H1 (cell line): ENCODE data around the gene BRPF3. TPM values are rescaled to one million over a fixed set of nuclear protein-coding genes. Genes with fewer than 3 reads are reported as not detected.

Experiments used
- CTCF ChIA-PET: fragments of 300-600 bp; sonication (Branson Sonifier 250); formaldehyde crosslinking; loops from one replicate; lab custom pipeline; 2021; ENCODE audit not compliant: partially characterized antibody; lab: Charles Lee
- POLR2A ChIA-PET: fragments of 300-600 bp; sonication (Branson Sonifier 250); formaldehyde crosslinking; loops from one replicate; lab custom pipeline; 2021; ENCODE audit warnings: inconsistent platforms; ENCODE audit not compliant: partially characterized antibody; lab: Charles Lee
- DNase-seq, 2 experiments: peaks; one replicate each; pipeline versions ENCODE4 v3.0.0 to v3.0.0-alpha.2; 2010 to 2022; ENCODE audit warnings: low spot score in 2 of 2, low read depth in 1 of 2, mixed read lengths in 1 of 2
- FAIRE-seq: peaks from 2 replicates; lab custom pipeline; 2011; peaks lifted over from hg19 to GRCh38; lab: Jason Lieb, UNC
- H2AFZ ChIP-seq: 2 replicates; pipeline ENCODE4 v1.8.1; 2012; ENCODE audit warnings: low read length, inconsistent platforms
- H2AK5ac ChIP-seq: 2 replicates; pipeline ENCODE4 v1.6.1; 2013; ENCODE audit warnings: low read depth, low read length
- H2BK120ac ChIP-seq: replicated peaks from 2 replicates; pipeline ENCODE3; 2013; ENCODE audit warnings: low read depth, low read length, inconsistent platforms
- H2BK12ac ChIP-seq: 2 replicates; pipeline ENCODE4 v1.6.1; 2013; ENCODE audit warnings: low read depth, low read length
- H2BK15ac ChIP-seq: 2 replicates; pipeline ENCODE4 v1.6.1; 2013; ENCODE audit warnings: low read length
- H2BK20ac ChIP-seq: 2 replicates; pipeline ENCODE4 v1.6.1; 2013; ENCODE audit warnings: low read length
- H2BK5ac ChIP-seq: 2 replicates; pipeline ENCODE4 v1.6.1; 2013; ENCODE audit warnings: low read depth, low read length
- H3K14ac ChIP-seq: 2 replicates; pipeline ENCODE4 v1.6.1; 2013; ENCODE audit warnings: inconsistent platforms; ENCODE audit not compliant: insufficient read length
- H3K18ac ChIP-seq: 2 replicates; pipeline ENCODE4 v1.6.1; 2013; ENCODE audit warnings: low read length; ENCODE audit errors: extremely low read depth
- H3K23ac ChIP-seq: 2 replicates; pipeline ENCODE4 v1.6.1; 2013; ENCODE audit warnings: inconsistent platforms; ENCODE audit not compliant: insufficient read length
- H3K23me2 ChIP-seq: 2 replicates; pipeline ENCODE4 v1.6.1; 2013; ENCODE audit warnings: low read depth, low read length
- H3K27ac ChIP-seq: 2 replicates; pipeline ENCODE4 v1.6.1; 2011; ENCODE audit warnings: low read depth, low read length, inconsistent platforms
- H3K27me3 ChIP-seq, 4 experiments: replicated peaks in 1 of 4; 1 replicate in 1 of 4; 2 replicates in 3 of 4; pipeline versions ENCODE4 v1.6.1 to v1.8.1; 2011 to 2013; ENCODE audit warnings: low read length in 3 of 4, mild to moderate bottlenecking in 3 of 4, inconsistent platforms in 2 of 4, mixed read lengths in 2 of 4, moderate library complexity in 1 of 4; ENCODE audit not compliant: control insufficient read depth in 3 of 4, insufficient read depth in 3 of 4; ENCODE audit errors: extremely low read depth in 1 of 4
- H3K36me3 ChIP-seq, 4 experiments: 2 replicates each; pipeline versions ENCODE4 v1.6.1 to v1.8.1; 2011 to 2013; ENCODE audit warnings: mild to moderate bottlenecking in 4 of 4, low read length in 3 of 4, moderate library complexity in 2 of 4, control low read depth in 1 of 4, inconsistent platforms in 1 of 4; ENCODE audit not compliant: insufficient read depth in 4 of 4, control insufficient read depth in 2 of 4
- H3K4ac ChIP-seq: replicated peaks from 2 replicates; pipeline ENCODE3; 2013; ENCODE audit warnings: low read length, low read depth, mixed read lengths, inconsistent platforms; ENCODE audit not compliant: insufficient read length
- H3K4me1 ChIP-seq, 4 experiments: replicated peaks in 1 of 4; 1 replicate in 1 of 4; 2 replicates in 3 of 4; pipeline versions ENCODE4 v1.6.1 to v1.8.1; 2011 to 2013; ENCODE audit warnings: low read length in 3 of 4, inconsistent platforms in 2 of 4, mixed read lengths in 1 of 4; ENCODE audit not compliant: insufficient read depth in 4 of 4, control insufficient read depth in 3 of 4
- H3K4me2 ChIP-seq, 2 experiments: 2 replicates each; pipeline versions ENCODE4 v1.6.1 to v1.8.1; 2011 to 2013; ENCODE audit warnings: low read depth in 2 of 2, low read length in 2 of 2, control low read depth in 1 of 2, inconsistent platforms in 1 of 2, mild to moderate bottlenecking in 1 of 2; ENCODE audit not compliant: insufficient read depth in 1 of 2
- H3K4me3 ChIP-seq, 4 experiments: fragments of 200-600, 300-600 bp in 1 of 4; sonication (generic), shearing (Covaris generic), sonication (Bioruptor Twin) in 1 of 4; 2 replicates each; pipeline versions ENCODE4 v1.5.1 to v1.8.1; 2011 to 2016; ENCODE audit warnings: low read length in 4 of 4, low read depth in 3 of 4, control low read depth in 2 of 4, inconsistent platforms in 2 of 4, mild to moderate bottlenecking in 2 of 4, mixed read lengths in 1 of 4, moderate library complexity in 1 of 4; ENCODE audit not compliant: insufficient read depth in 2 of 4; ENCODE audit errors: extremely low read depth in 1 of 4
- H3K56ac ChIP-seq: replicated peaks from 2 replicates; pipeline ENCODE3; 2013; ENCODE audit warnings: low read depth, mild to moderate bottlenecking, mixed read lengths, low read length, inconsistent platforms; ENCODE audit not compliant: insufficient read length
- H3K79me1 ChIP-seq: 2 replicates; pipeline ENCODE4 v1.6.1; 2013; ENCODE audit warnings: low read depth, low read length, control low read depth
- H3K79me2 ChIP-seq, 2 experiments: 2 replicates each; pipeline versions ENCODE4 v1.6.1 to v1.8.1; 2012 to 2013; ENCODE audit warnings: low read length in 2 of 2, mild to moderate bottlenecking in 2 of 2, inconsistent platforms in 1 of 2; ENCODE audit not compliant: insufficient read depth in 2 of 2, control insufficient read depth in 1 of 2
- H3K9ac ChIP-seq, 4 experiments: replicated peaks in 1 of 4; 1 replicate in 1 of 4; 2 replicates in 3 of 4; pipeline versions ENCODE4 v1.6.1 to v1.8.1; 2011 to 2013; ENCODE audit warnings: low read depth in 3 of 4, low read length in 3 of 4, control low read depth in 2 of 4, mild to moderate bottlenecking in 2 of 4, moderate library complexity in 2 of 4, inconsistent platforms in 1 of 4; ENCODE audit errors: extremely low read depth in 1 of 4
- H3K9me3 ChIP-seq, 2 experiments: 2 replicates each; pipeline versions ENCODE4 v1.6.1 to v1.8.1; 2012 to 2013; ENCODE audit warnings: mild to moderate bottlenecking in 2 of 2, moderate library complexity in 2 of 2, control low read depth in 1 of 2, inconsistent platforms in 1 of 2, low read depth in 1 of 2, low read length in 1 of 2, mixed read lengths in 1 of 2; ENCODE audit not compliant: insufficient read depth in 2 of 2
- H4K20me1 ChIP-seq, 2 experiments: replicated peaks in 1 of 2; 2 replicates each; pipeline versions ENCODE3 to v1.8.1; 2011 to 2013; ENCODE audit warnings: inconsistent platforms in 2 of 2, low read length in 2 of 2, mild to moderate bottlenecking in 1 of 2; ENCODE audit not compliant: insufficient read depth in 2 of 2, control insufficient read depth in 1 of 2
- H4K5ac ChIP-seq: 2 replicates; pipeline ENCODE4 v1.6.1; 2013; ENCODE audit warnings: low read length, low read depth, mixed read lengths, inconsistent platforms; ENCODE audit not compliant: insufficient read length
- H4K8ac ChIP-seq: 2 replicates; pipeline ENCODE4 v1.8.0; 2013; ENCODE audit warnings: mild to moderate bottlenecking, moderate library complexity, low read length, inconsistent platforms; ENCODE audit not compliant: insufficient read depth; ENCODE audit errors: extremely low read depth
- H4K91ac ChIP-seq: replicated peaks from 2 replicates; pipeline ENCODE3; 2013; ENCODE audit warnings: low read length, mixed read lengths, inconsistent platforms; ENCODE audit not compliant: insufficient read length
- ATF3 ChIP-seq: IDR thresholded peaks from 2 replicates; pipeline ENCODE4 v1.6.1; 2011; ENCODE audit warnings: low read depth, mild to moderate bottlenecking, low read length; ENCODE audit not compliant: insufficient read depth
- CTCF ChIP-seq, 3 experiments: IDR thresholded peaks; 1 replicate in 2 of 3; 2 replicates in 1 of 3; pipeline versions ENCODE4 v1.5.1 to v1.6.1; 2011; ENCODE audit warnings: low read length in 3 of 3, mild to moderate bottlenecking in 3 of 3, inconsistent platforms in 2 of 3, low read depth in 1 of 3, moderate library complexity in 1 of 3; ENCODE audit not compliant: insufficient read depth in 1 of 3; ENCODE audit errors: control extremely low read depth in 1 of 3
- FOSL1 ChIP-seq: IDR thresholded peaks from 2 replicates; pipeline ENCODE4 v1.6.1; 2011; ENCODE audit warnings: mild to moderate bottlenecking, low read depth, low read length, moderate library complexity; ENCODE audit not compliant: insufficient read depth
- RFX5 ChIP-seq: IDR thresholded peaks from 2 replicates; pipeline ENCODE4 v1.6.1; 2011; ENCODE audit warnings: low read depth, low read length, improper control_type of control experiment, borderline replicate concordance
- TAF1 ChIP-seq: IDR thresholded peaks from 2 replicates; pipeline ENCODE4 v1.6.1; 2011; ENCODE audit warnings: mild to moderate bottlenecking, low read depth, low read length
- WGBS, 2 experiments: shearing (Covaris generic) in 1 of 2; methylation state at CpG; one replicate each; pipeline versions ENCODE4 v1.1.6 to v1.1.7; 2013 to 2015; ENCODE audit warnings: low lambda C conversion rate in 2 of 2, mixed read lengths in 2 of 2, inconsistent platforms in 1 of 2, low coverage in 1 of 2, missing lambda C conversion rate in 1 of 2; ENCODE audit not compliant: insufficient replicate concordance in 2 of 2, insufficient coverage in 1 of 2, insufficient read length in 1 of 2; ENCODE audit errors: extremely low coverage in 1 of 2, missing lambda C conversion rate in 1 of 2; 5-methylcytosine and 5-hydroxymethylcytosine counted together
- long read RNA-seq, 2 experiments: library from RNA in 1 of 2; library from capped mRNA in 1 of 2; stranded (forward); transcript quantifications; one replicate each; pipeline ENCODE4 v2.0.0, GENCODE V29; 2021; ENCODE audit warnings: inconsistent platforms in 1 of 2
- polyA minus RNA-seq, 3 experiments: library from RNA; depleted of rRNA, polyadenylated mRNA; stranded (reverse); fragments of >200 nt; gene quantifications; 1 replicate in 2 of 3; 2 replicates in 1 of 3; pipeline ENCODE4 v1.2.3, GENCODE V29; 2011
- polyA plus RNA-seq, 7 experiments: library from polyadenylated mRNA; depleted of rRNA in 3 of 7; stranded (reverse) in 5 of 7; unstranded in 2 of 7; fragments of >200 nt in 5 of 7; fragments of 200-250 nt in 2 of 7; gene quantifications; 1 replicate in 5 of 7; 2 replicates in 1 of 7; 4 replicates in 1 of 7; pipeline versions ENCODE4 v1.2.1 to v1.2.3, GENCODE V29; 2011 to 2013; ENCODE audit warnings: missing spikeins in 2 of 7, mixed read lengths in 2 of 7
- total RNA-seq: library from RNA; stranded (reverse); fragmentation: NEBNext Ultra II Directional; extraction: Animal tissue kit (Norgen Biotek cat#: 25700); gene quantifications from 2 replicates; pipeline ENCODE4 v1.2.1, GENCODE V29; 2021

BRPF3 gene
- 37.5 and 42.3 TPM in 2 replicates for total RNA-seq
- 26.0 and 39.2 TPM in 2 replicates for polyA plus RNA-seq (2011; rRNA removed)
- polyA plus RNA-seq (2011; cell fraction: cytosol; rRNA removed), result 18.3 TPM
- polyA plus RNA-seq (2011; cell fraction: nucleus; rRNA removed), result 31.7 TPM
- 24.6 to 28.5 TPM (median 25.4 TPM) in 4 replicates for polyA plus RNA-seq (2012, experiment 1 of 2)
- polyA plus RNA-seq (2012, experiment 2 of 2), result 21.4 TPM
- polyA plus RNA-seq (2013, experiment 1 of 2), result 21.0 TPM
- polyA plus RNA-seq (2013, experiment 2 of 2), result 18.9 TPM
- 27.2 and 32.5 TPM in 2 replicates for polyA minus RNA-seq (2011; rRNA and poly(A)+ RNA removed)
- 13.1 TPM for polyA minus RNA-seq (2011; cell fraction: cytosol; rRNA and poly(A)+ RNA removed)
- polyA minus RNA-seq (2011; cell fraction: nucleus; rRNA and poly(A)+ RNA removed), result 37.1 TPM
- long read RNA-seq, experiment 1, partial matches to known transcripts, result 29 of 34 reads
- long read RNA-seq, experiment 1, other reads (novel, unspliced or antisense), result 4 of 34 reads
- long read RNA-seq, experiment 2, partial matches to known transcripts, result 0 of 1 reads
- long read RNA-seq, experiment 2, other reads (novel, unspliced or antisense), result 1 of 1 reads

DNA sequence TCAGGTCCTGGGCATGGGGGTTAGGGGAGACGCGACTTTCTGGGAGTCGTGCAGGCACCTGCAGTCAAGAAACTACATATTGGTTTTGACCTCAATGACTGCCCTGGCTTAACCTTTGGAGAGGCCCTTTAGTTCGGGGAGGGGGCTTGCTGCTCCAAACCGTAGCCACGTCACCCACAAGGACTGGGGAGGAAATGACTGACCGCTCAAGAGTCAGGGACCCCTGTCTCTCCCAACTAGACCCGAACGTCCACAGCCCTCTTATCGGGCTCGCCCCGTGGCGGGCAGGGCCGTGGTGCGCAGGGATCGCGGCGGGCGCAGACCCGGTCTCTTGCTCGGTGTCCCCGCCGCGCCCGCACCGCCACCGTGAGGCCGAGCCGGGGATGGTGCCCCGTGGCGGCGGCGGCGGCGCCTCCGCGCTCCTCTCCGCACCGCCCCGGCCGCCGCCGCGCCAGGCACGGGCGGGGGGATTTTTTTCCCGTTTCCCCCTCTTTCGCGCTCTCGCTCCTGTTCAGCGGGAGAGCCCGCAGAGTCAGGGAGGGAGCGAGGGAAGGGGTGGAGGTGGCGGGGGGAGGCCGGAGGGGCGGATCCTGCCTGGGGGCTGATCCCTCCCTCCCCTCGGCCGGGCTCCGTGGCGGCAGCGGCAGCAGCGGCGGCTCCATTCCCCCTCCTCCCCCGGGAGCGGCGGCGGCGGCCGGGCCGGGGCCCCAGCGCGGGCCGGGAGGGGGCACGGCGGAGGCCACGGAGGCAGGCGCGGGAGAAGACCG lies at the start of gene BRPF3:
Gene BRPF3, plus strand, starts transcription at position 632 of the 767 bp plus-strand sequence. CDS start 3,579 bp downstream, outside the sequence.
- Histone ChIP-seq H2AK5ac (no peak within 1 kb of the TSS), H2BK12ac (peak within 1 kb of the TSS; percentile 21; the same call in 1 of the 2 replicates), H3K4me3 (peak within 1 kb of the TSS; percentile 68 to 91 (median 86)), H2BK5ac (peak within 1 kb of the TSS; percentile 72), H3K4me1 (peaks cover 0 to 6% (median 1%) of the 10 kb centered on the region in 4 experiments; a peak in 4 of 7 replicates), H3K23me2 (peaks cover 6% of the 10 kb centered on the region; the same call in 1 of the 2 replicates), H3K23ac (no peak within 1 kb of the TSS), H2AFZ (peak within 1 kb of the TSS; percentile 93), H3K4me2 (peak within 1 kb of the TSS; percentile 91 to 99), H3K18ac (peak within 1 kb of the TSS; percentile 88), H4K91ac (peak within 1 kb of the TSS; percentile 75), H3K56ac (peak within 1 kb of the TSS; percentile 88), H4K5ac (peak within 1 kb of the TSS; percentile 93), H3K14ac (no peak within 1 kb of the TSS), H4K8ac (peak within 1 kb of the TSS; percentile 95), H3K9ac (peak within 1 kb of the TSS; percentile 76 to 99 (median 87)), H3K36me3 (peaks cover 9 to 13% (median 10%) of the 10 kb centered on the region in 4 experiments), H4K20me1 (peaks cover 0 to 8% of the 10 kb centered on the region in 2 experiments), H3K79me2 (peaks cover 0 to 38% of the 10 kb centered on the region in 2 experiments; a peak in 3 of 4 replicates), H3K27me3 (no peaks in the 10 kb centered on the region), H3K79me1 (peaks cover 17% of the 10 kb centered on the region), H3K4ac (no peak within 1 kb of the TSS), H3K9me3 (no peaks in the 10 kb centered on the region), H2BK120ac (no peak within 1 kb of the TSS), H3K27ac (peak within 1 kb of the TSS; percentile 86), H2BK15ac (no peak within 1 kb of the TSS), H2BK20ac (no peak within 1 kb of the TSS)
- CTCF ChIA-PET, result interaction anchor here (1.0 to 1.8 kb wide), 2 partner anchors 57 kb away, joined by 4 to 16 read pairs; no protein-coding TSS in a partner anchor
- FAIRE-seq (no peak), DNase-seq (peak in 1 of 2 experiments; percentile 85)
- 3% methylated on average over 37 of the region's 79 CpGs; no CpG with 5 or more reads in 1 of the 2 experiments for WGBS, 2 experiments
- POLR2A ChIA-PET, result interaction anchor here (1.1 to 1.5 kb wide), 3 partner anchors 75 to 169 kb away, joined by 3 to 7 read pairs (median 6); partner anchors contain the start of gene MAPK14
- TF ChIP-seq FOSL1, result no peak
- peak; percentile 51 to 66 (median 60) for TF ChIP-seq CTCF (IDR thresholded peaks at IDR 0.05; ENCODE audit: control extremely low read depth in 1 of 3, insufficient read depth in 1 of 3, low read depth in 1 of 3, low read length in 3 of 3)
- TF ChIP-seq RFX5, result no peak
- peak; percentile 23; the same call in 1 of the 2 replicates for TF ChIP-seq TAF1
- no peak for TF ChIP-seq ATF3
